ES-I3 (cell line): ENCODE data around the gene SDHB.

ENCODE experiments used
- H3K36me3 ChIP-seq: 2 replicates; pipeline ENCODE4 v1.6.1; 2013; ENCODE audit warnings: mild to moderate bottlenecking, low read length, control low read depth, moderate library complexity; ENCODE audit not compliant: insufficient read depth
- H3K4me1 ChIP-seq: 2 replicates; pipeline ENCODE4 v1.6.1; 2013; ENCODE audit warnings: mild to moderate bottlenecking, control low read depth, low read length; ENCODE audit not compliant: insufficient read depth
- H3K9ac ChIP-seq: 2 replicates; pipeline ENCODE4 v1.6.1; 2013; ENCODE audit warnings: low read depth, mild to moderate bottlenecking, low read length, moderate library complexity
- H3K9me3 ChIP-seq: 2 replicates; pipeline ENCODE4 v1.6.1; 2013; ENCODE audit warnings: mild to moderate bottlenecking, low read length, moderate library complexity; ENCODE audit not compliant: control insufficient read depth, insufficient read depth

The SDHB gene

DNA sequence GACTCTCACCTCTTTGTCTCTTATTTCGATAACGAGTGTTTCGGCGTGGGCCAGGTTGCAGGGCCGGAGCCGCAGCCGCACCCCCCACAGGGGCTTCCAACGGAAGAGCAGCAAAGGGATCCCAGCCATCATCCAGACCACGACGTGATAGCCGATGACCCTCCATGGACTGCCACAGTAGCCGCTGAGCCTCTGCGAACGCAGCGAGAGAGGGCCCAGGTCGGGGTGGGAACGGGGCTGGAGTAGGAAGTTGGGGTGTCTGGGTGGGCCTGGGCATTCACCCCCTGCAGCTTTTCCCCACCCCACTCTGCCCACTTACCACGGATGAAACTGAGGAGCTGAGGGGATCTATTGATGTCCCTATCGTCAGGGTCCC lies 48.5 kb downstream of the SDHB start:
- H3K4me1 ChIP-seq, result peaks cover 5% of the 10 kb centered on the region
- H3K9me3 ChIP-seq, result no peaks in the 10 kb centered on the region
- H3K9ac ChIP-seq, result no peak overlapping the region
- peaks cover 8% of the 10 kb centered on the region for H3K36me3 ChIP-seq

- Histone ChIP-seq H3K36me3 (peaks cover 8% of the 10 kb centered on the region), H3K4me1 (peaks cover 3% of the 10 kb centered on the region; the same call in 1 of the 2 replicates), H3K9me3 (no peaks in the 10 kb centered on the region), H3K9ac (no peak overlapping the region)
These were observed 49.1 kb downstream of the SDHB start for GRCh38 chr1:17004466-17005364.

DNA sequence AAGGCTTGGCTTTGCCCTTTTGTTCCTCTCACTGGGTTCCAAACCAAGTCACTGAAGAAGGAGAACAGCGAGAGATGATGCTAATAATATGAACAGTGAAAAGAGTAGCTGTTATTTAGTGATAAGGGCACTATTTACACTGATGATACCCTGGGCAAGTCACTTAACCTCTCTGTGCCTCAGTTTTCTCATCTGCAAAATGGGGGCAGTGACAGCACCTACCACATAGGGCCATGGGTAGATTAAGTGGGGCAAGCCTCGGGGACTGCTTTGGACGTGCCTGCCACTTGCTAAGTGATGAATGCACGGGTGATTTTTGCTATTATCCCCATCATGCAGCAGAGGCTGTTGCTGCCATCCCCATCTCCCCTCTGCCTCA lies 51.3 kb downstream of the SDHB start:
- H3K9ac ChIP-seq, result no peak overlapping the region
- H3K36me3 ChIP-seq, result peaks cover 8% of the 10 kb centered on the region
- no peaks in the 10 kb centered on the region for H3K4me1 ChIP-seq
- no peaks in the 10 kb centered on the region for H3K9me3 ChIP-seq

- Histone ChIP-seq H3K4me1 (no peaks in the 10 kb centered on the region), H3K9me3 (no peaks in the 10 kb centered on the region), H3K36me3 (peaks cover 8% of the 10 kb centered on the region), H3K9ac (no peak overlapping the region)
These were observed 51.9 kb downstream of the SDHB start for GRCh38 chr1:17001760-17002523.

- peaks cover 6% of the 10 kb centered on the region for H3K36me3 ChIP-seq
- H3K4me1 ChIP-seq, result no peaks in the 10 kb centered on the region
- H3K9ac ChIP-seq, result no peak overlapping the region
- H3K9me3 ChIP-seq, result no peaks in the 10 kb centered on the region
These were observed 54.0 kb downstream of the SDHB start for GRCh38 chr1:16999863-17000262.

DNA sequence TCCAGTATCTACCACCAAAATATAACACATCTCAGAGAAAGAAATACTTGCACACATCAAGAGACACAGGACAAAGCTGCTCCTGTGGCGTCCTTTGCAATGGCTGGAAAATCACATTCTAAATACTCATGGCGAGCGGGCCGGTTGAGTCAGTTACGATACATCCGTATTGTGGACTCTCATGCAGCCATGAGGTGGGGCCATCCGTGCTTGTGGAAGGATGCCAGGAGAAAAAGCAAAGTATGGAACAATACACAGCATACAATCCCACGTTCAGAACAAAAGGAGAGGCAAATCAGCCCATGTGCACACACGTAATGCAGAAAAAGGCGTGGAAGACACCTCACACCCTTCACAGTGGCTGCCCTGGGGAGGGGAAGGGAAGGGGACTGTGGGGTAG lies 55.2 kb downstream of the SDHB start:
- H3K4me1 ChIP-seq, result no peaks in the 10 kb centered on the region
- H3K9me3 ChIP-seq, result no peaks in the 10 kb centered on the region
- no peak overlapping the region for H3K9ac ChIP-seq
- peaks cover 5% of the 10 kb centered on the region; the same call in 1 of the 2 replicates for H3K36me3 ChIP-seq

DNA sequence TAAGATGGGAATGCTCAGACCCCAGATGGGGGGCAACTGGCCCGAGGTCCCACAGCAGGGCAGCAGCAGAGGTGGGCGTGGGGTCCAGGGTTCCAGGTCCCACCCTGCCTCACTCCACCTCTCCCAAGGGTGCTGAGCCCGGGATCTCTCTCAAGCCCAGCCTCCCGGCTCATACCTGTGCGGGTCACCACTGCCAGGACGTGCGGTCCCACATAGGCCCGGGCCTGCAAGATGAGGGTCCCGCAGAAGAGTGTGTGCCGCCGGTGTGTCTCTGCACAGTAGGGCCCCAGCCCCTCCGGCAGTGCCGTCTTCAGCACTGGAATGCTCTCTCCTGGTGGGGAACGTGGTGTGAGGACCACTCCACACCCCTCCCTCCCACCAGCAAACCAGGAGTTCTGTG lies 57.0 kb downstream of the SDHB start:
- H3K4me1 ChIP-seq, result no peaks in the 10 kb centered on the region
- no peaks in the 10 kb centered on the region; the same call in 1 of the 2 replicates for H3K36me3 ChIP-seq
- no peaks in the 10 kb centered on the region for H3K9me3 ChIP-seq
- H3K9ac ChIP-seq, result no peak overlapping the region

DNA sequence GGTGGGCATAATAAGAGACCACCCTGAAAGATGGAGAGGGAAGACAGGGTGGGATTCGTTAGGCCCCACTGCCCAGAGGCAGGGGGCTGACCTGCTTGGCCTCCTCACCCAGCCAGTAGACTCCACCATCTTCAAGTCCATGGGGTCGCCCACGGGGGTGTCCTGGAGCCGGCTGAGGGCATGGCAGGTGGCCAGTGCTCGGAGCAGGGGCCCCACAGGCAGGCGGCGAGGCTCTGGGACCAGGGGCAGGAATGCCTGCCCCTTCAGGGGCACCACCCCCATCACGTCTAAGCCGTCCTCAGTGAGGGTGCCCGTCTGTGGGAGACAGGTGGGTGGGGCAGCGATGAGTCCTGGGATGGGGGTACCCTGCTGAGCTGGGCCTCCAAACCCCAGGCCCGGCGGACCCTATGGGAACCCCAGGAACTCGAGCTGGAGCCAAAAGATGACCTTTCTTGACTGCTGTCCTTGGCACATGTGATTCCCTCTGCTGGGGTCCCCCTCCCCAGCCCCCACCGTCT lies 60.3 kb downstream of the SDHB start:
- Histone ChIP-seq H3K36me3 (no peaks in the 10 kb centered on the region; the same call in 1 of the 2 replicates), H3K9me3 (no peaks in the 10 kb centered on the region), H3K4me1 (no peaks in the 10 kb centered on the region), H3K9ac (no peak overlapping the region)

GRCh38 chr1:16992675-16993074 lies 61.2 kb downstream of the SDHB start:
- Histone ChIP-seq H3K36me3 (no peaks in the 10 kb centered on the region; the same call in 1 of the 2 replicates), H3K9me3 (no peaks in the 10 kb centered on the region)

GRCh38 chr1:16992102-16992501 lies 61.7 kb downstream of the SDHB start:
- Histone ChIP-seq H3K36me3 (no peaks in the 10 kb centered on the region; the same call in 1 of the 2 replicates), H3K9ac (no peak overlapping the region), H3K4me1 (no peaks in the 10 kb centered on the region), H3K9me3 (no peaks in the 10 kb centered on the region)

More at GRCh38 chr1:16992675-16993074, 61.2 kb downstream of the SDHB start:
- no peak overlapping the region for H3K9ac ChIP-seq
- no peaks in the 10 kb centered on the region for H3K4me1 ChIP-seq

- Histone ChIP-seq H3K9ac (no peak overlapping the region), H3K36me3 (no peaks in the 10 kb centered on the region; the same call in 1 of the 2 replicates), H3K9me3 (no peaks in the 10 kb centered on the region), H3K4me1 (no peaks in the 10 kb centered on the region)
These were observed 62.3 kb downstream of the SDHB start for GRCh38 chr1:16991571-16991970.

GRCh38 chr1:16989676-16990391 lies 64.0 kb downstream of the SDHB start:
- Histone ChIP-seq H3K4me1 (peaks cover 2% of the 10 kb centered on the region; the same call in 1 of the 2 replicates), H3K9me3 (no peaks in the 10 kb centered on the region), H3K36me3 (no peaks in the 10 kb centered on the region; the same call in 1 of the 2 replicates), H3K9ac (no peak overlapping the region)

- peaks cover 5% of the 10 kb centered on the region; the same call in 1 of the 2 replicates for H3K4me1 ChIP-seq
- no peaks in the 10 kb centered on the region for H3K9me3 ChIP-seq
- no peaks in the 10 kb centered on the region; the same call in 1 of the 2 replicates for H3K36me3 ChIP-seq
- H3K9ac ChIP-seq, result no peak overlapping the region
These were observed 65.6 kb downstream of the SDHB start for GRCh38 chr1:16988210-16988609.

- Histone ChIP-seq H3K9me3 (no peaks in the 10 kb centered on the region), H3K4me1 (peaks cover 7% of the 10 kb centered on the region; the same call in 1 of the 2 replicates), H3K36me3 (no peaks in the 10 kb centered on the region; the same call in 1 of the 2 replicates), H3K9ac (no peak overlapping the region)
These were observed 66.9 kb downstream of the SDHB start for GRCh38 chr1:16986962-16987361.
